ENCODE measurements around the gene GLG1.
"Not testable (repeated sequence)": the region's sequence is repeated elsewhere in the genome, so short reads cannot be mapped to it uniquely, and the experiment has no call there.

The GLG1 gene

DNA sequence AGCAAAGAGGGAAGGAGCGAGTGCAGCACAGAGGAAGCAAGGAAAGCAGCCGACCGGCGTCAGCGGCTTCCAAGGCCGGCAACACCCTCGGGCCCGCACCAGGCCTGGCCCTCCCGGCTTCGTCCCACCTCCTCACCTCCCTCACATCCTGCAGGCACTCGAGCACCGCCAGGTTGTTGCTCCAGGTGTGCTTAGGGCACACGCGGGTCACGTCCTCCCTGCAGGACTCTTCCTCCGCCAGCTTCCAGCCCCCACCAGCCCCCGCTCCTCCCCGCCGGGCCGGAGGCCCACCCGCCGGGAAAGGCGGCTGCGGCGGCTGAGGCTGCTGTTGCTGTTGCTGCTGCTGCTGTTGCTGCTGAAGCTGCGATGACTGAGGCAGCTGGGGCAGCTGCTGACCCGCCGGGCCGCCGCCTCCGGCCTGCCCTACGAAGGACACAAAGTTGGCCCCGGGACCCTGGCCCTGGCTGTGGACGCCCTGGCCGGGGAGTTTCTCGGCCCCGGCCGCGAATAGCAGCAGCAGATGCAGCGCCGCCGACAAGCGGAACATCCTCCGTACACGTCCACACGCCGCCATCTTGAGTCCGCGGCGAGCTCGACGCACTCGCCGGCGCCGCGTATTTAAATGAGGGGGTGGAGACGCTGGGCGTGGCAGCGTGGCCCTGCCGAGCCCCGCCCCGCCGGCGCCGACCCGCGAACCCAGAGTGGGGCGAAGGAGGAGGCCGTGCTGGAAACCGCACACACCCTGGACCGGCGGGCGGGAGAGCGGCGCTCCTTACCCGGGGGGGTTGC is at the start of gene GLG1:
GLG1 (minus strand) TSS at position 594 of the 789 bp plus-strand sequence; CDS start at position 574, 20 bp downstream.
- H3K27ac ChIP-seq (ENCODE audit: low read depth, low read length) = peak within 1 kb of the TSS; percentile 99
- H3K4me3 ChIP-seq (ENCODE audit: low read depth in 1 of 2, low read length in 2 of 2) = peak within 1 kb of the TSS; percentile 94 to 99
- no peaks in the 10 kb centered on the region for H3K36me3 ChIP-seq (ENCODE audit: insufficient read depth, low read length)
- H3K9me3 ChIP-seq (ENCODE audit: low read length) = no peaks in the 10 kb centered on the region
- H3K27me3 ChIP-seq (ENCODE audit: control insufficient read depth in 1 of 2, insufficient read depth in 2 of 2, low read length in 2 of 2) = no peaks in the 10 kb centered on the region
- H3K4me1 ChIP-seq (ENCODE audit: insufficient read depth, low read length) = peaks cover 28% of the 10 kb centered on the region
- peak within 1 kb of the TSS; percentile 89 for H3K9ac ChIP-seq (ENCODE audit: low read length)

DNA sequence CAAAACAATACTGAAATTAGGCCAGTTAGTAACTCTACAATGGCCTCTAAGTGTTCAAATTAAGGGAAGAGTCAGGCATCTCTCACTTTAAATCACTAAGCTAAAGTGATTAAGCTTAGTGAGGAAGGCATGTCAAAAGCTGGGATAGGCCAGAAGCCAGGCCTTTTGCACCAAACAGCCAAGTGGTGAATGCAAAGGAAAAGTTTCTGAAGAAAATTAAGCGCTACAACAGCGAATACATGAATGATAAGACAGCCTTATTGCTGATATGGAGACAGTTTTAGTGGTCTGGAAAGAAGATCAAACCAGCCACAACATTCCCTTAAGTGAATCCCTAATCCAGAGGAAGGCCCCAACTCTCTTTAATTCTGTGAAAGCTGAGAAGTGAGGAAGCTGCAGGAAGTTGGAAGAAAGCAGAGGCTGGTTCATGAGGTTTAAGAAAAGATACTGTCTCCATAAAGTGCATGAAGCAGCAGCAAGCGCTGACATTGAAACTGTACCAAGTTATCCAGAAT is 47.7 kb upstream of the GLG1 start:
- no peak overlapping the region for H3K4me3 ChIP-seq (ENCODE audit: low read depth in 1 of 2, low read length in 2 of 2)
- H3K9me3 ChIP-seq (ENCODE audit: low read length) = no peaks in the 10 kb centered on the region
- no peak overlapping the region for H3K27ac ChIP-seq (ENCODE audit: low read depth, low read length)
- H3K27me3 ChIP-seq (ENCODE audit: control insufficient read depth in 1 of 2, insufficient read depth in 2 of 2, low read length in 2 of 2) = no peaks in the 10 kb centered on the region
- no peak overlapping the region for H3K9ac ChIP-seq (ENCODE audit: low read length)
- no peaks in the 10 kb centered on the region for H3K4me1 ChIP-seq (ENCODE audit: insufficient read depth, low read length)
- H3K36me3 ChIP-seq (ENCODE audit: insufficient read depth, low read length) = peaks cover 23% of the 10 kb centered on the region

GRCh38 chr16:74652883-74653282 is 46.0 kb upstream of the GLG1 start:
- not testable (repeated sequence) for H3K27ac ChIP-seq (ENCODE audit: low read depth, low read length); H3K9ac ChIP-seq (ENCODE audit: low read length); H3K4me3 ChIP-seq (ENCODE audit: low read depth in 1 of 2, low read length in 2 of 2); H3K4me1 ChIP-seq (ENCODE audit: insufficient read depth, low read length); H3K27me3 ChIP-seq (ENCODE audit: control insufficient read depth in 1 of 2, insufficient read depth in 2 of 2, low read length in 2 of 2); H3K9me3 ChIP-seq (ENCODE audit: low read length)
- peaks cover 14% of the 10 kb centered on the region for H3K36me3 ChIP-seq (ENCODE audit: insufficient read depth, low read length)

DNA sequence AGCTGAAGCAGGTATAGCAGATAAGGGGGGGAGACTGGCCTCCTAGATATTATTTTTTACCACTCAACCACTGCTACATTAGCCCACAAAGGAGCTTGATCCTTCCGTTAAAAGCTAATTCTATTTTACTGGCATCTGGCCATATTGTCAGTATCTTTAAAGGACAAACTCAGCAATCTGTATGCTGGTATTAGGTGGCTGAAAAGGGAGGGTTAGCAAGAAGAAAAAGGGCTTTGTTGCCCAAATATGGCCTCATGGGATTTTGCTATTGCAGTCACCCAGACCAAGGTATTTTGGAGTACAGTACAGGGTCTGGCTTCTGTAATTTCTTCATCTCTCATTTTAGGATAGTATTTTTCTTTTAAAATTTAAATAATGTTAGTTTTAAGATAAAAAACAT is 45.3 kb upstream of the GLG1 start:
- no peaks in the 10 kb centered on the region for H3K4me1 ChIP-seq (ENCODE audit: insufficient read depth, low read length)
- no peaks in the 10 kb centered on the region for H3K9me3 ChIP-seq (ENCODE audit: low read length)
- H3K9ac ChIP-seq (ENCODE audit: low read length) = no peak overlapping the region
- H3K27me3 ChIP-seq (ENCODE audit: control insufficient read depth in 1 of 2, insufficient read depth in 2 of 2, low read length in 2 of 2) = no peaks in the 10 kb centered on the region
- peaks cover 14% of the 10 kb centered on the region for H3K36me3 ChIP-seq (ENCODE audit: insufficient read depth, low read length)
- no peak overlapping the region for H3K4me3 ChIP-seq (ENCODE audit: low read depth in 1 of 2, low read length in 2 of 2)
- H3K27ac ChIP-seq (ENCODE audit: low read depth, low read length) = no peak overlapping the region

DNA sequence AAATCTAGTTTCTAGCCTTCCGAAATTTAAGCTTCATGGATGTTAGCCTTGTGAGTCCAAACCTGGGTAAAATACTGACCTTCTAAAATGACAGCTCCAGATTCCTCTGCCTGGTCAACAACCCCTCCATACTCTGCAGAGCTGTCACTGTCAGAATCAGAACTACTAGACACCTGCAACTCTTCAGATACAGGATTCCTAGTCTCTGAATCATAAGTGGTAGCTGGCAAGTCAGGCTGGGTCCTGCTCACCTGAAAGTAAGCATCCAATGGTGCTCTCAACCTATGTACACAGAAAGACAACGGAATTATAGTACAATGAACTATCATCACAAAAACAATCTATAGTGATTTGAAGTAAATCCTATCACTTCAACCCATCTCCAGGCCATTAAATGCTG is 44.9 kb upstream of the GLG1 start:
- Histone ChIP-seq H3K4me3 (ENCODE audit: low read depth in 1 of 2, low read length in 2 of 2) (no peak overlapping the region), H3K27ac (ENCODE audit: low read depth, low read length) (no peak overlapping the region), H3K9ac (ENCODE audit: low read length) (no peak overlapping the region), H3K4me1 (ENCODE audit: insufficient read depth, low read length) (no peaks in the 10 kb centered on the region), H3K36me3 (ENCODE audit: insufficient read depth, low read length) (peaks cover 14% of the 10 kb centered on the region), H3K27me3 (ENCODE audit: control insufficient read depth in 1 of 2, insufficient read depth in 2 of 2, low read length in 2 of 2) (no peaks in the 10 kb centered on the region), H3K9me3 (ENCODE audit: low read length) (no peaks in the 10 kb centered on the region)

DNA sequence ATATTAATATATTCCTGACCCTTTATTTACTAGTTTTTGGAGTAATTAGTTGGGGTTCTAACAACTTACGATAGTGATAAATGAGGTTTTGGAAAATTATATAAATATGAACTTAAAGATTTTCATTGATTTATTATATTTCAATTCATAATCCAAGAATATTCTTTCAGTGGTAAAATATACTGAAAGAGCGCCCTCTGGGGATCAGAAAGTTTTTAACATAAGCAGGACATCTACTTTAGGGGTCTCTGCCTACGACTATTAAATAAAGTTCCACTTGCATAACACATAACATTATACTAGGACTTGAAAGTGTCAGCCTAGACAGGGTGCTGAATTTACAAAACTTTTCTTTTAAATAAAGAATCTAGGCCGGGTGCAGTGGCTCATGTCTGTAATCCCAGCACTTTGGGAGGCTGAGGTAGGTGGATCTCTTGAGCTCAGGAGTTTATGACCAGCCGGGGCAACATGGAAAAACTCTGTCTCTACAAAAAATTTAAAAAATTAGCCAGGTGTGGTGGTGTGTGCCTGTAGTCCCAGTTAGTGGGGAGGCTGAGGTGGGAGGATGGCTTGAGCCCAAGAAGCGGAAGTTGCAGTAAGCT is 44.2 kb upstream of the GLG1 start:
- Histone ChIP-seq H3K27ac (ENCODE audit: low read depth, low read length) (no peak overlapping the region), H3K9me3 (ENCODE audit: low read length) (no peaks in the 10 kb centered on the region), H3K27me3 (ENCODE audit: control insufficient read depth in 1 of 2, insufficient read depth in 2 of 2, low read length in 2 of 2) (no peaks in the 10 kb centered on the region), H3K36me3 (ENCODE audit: insufficient read depth, low read length) (peaks cover 14% of the 10 kb centered on the region), H3K4me1 (ENCODE audit: insufficient read depth, low read length) (no peaks in the 10 kb centered on the region), H3K4me3 (ENCODE audit: low read depth in 1 of 2, low read length in 2 of 2) (no peak overlapping the region), H3K9ac (ENCODE audit: low read length) (no peak overlapping the region)

- Histone ChIP-seq H3K4me3 (ENCODE audit: low read depth in 1 of 2, low read length in 2 of 2) (no peak overlapping the region), H3K27ac (ENCODE audit: low read depth, low read length) (no peak overlapping the region), H3K27me3 (ENCODE audit: control insufficient read depth in 1 of 2, insufficient read depth in 2 of 2, low read length in 2 of 2) (no peaks in the 10 kb centered on the region), H3K9me3 (ENCODE audit: low read length) (no peaks in the 10 kb centered on the region), H3K36me3 (ENCODE audit: insufficient read depth, low read length) (peaks cover 16% of the 10 kb centered on the region), H3K4me1 (ENCODE audit: insufficient read depth, low read length) (no peaks in the 10 kb centered on the region), H3K9ac (ENCODE audit: low read length) (no peak overlapping the region)
These were observed 43.1 kb upstream of the GLG1 start for GRCh38 chr16:74649839-74650504.

- Histone ChIP-seq H3K9ac (ENCODE audit: low read length) (no peak overlapping the region), H3K36me3 (ENCODE audit: insufficient read depth, low read length) (peaks cover 20% of the 10 kb centered on the region), H3K27ac (ENCODE audit: low read depth, low read length) (no peak overlapping the region), H3K27me3 (ENCODE audit: control insufficient read depth in 1 of 2, insufficient read depth in 2 of 2, low read length in 2 of 2) (no peaks in the 10 kb centered on the region), H3K4me3 (ENCODE audit: low read depth in 1 of 2, low read length in 2 of 2) (no peak overlapping the region), H3K4me1 (ENCODE audit: insufficient read depth, low read length) (no peaks in the 10 kb centered on the region), H3K9me3 (ENCODE audit: low read length) (no peaks in the 10 kb centered on the region)
These were observed 35.1 kb upstream of the GLG1 start for GRCh38 chr16:74641969-74642368.

- Histone ChIP-seq H3K36me3 (ENCODE audit: insufficient read depth, low read length) (peaks cover 4% of the 10 kb centered on the region), H3K4me3 (ENCODE audit: low read depth in 1 of 2, low read length in 2 of 2) (no peak overlapping the region), H3K27me3 (ENCODE audit: control insufficient read depth in 1 of 2, insufficient read depth in 2 of 2, low read length in 2 of 2) (no peaks in the 10 kb centered on the region), H3K27ac (ENCODE audit: low read depth, low read length) (no peak overlapping the region), H3K9ac (ENCODE audit: low read length) (no peak overlapping the region), H3K4me1 (ENCODE audit: insufficient read depth, low read length) (no peaks in the 10 kb centered on the region), H3K9me3 (ENCODE audit: low read length) (no peaks in the 10 kb centered on the region)
These were observed 31.0 kb upstream of the GLG1 start for GRCh38 chr16:74637742-74638453.

DNA sequence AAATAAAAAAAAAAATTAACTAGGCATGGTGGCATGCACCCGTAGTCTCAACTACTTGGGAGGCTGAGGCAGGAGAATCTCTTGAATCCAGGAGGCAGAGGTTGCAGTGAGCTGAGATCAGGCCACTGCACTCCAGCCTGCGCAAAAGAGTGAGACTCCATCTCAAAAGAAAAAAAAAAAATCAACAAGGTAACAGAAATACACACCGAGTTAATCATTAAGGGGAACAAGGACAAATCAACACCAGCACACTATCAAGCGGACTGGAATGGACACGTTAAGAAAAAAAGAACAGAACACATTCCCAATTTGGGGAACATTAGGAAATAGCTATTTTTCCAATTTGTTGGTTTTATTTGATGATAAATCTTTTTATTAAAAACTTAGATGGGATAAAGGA is 28.4 kb upstream of the GLG1 start:
- H3K27me3 ChIP-seq (ENCODE audit: control insufficient read depth in 1 of 2, insufficient read depth in 2 of 2, low read length in 2 of 2) = no peaks in the 10 kb centered on the region
- no peaks in the 10 kb centered on the region for H3K4me1 ChIP-seq (ENCODE audit: insufficient read depth, low read length)
- H3K9me3 ChIP-seq (ENCODE audit: low read length) = no peaks in the 10 kb centered on the region
- H3K27ac ChIP-seq (ENCODE audit: low read depth, low read length) = no peak overlapping the region
- peaks cover 21% of the 10 kb centered on the region for H3K36me3 ChIP-seq (ENCODE audit: insufficient read depth, low read length)
- no peak overlapping the region for H3K4me3 ChIP-seq (ENCODE audit: low read depth in 1 of 2, low read length in 2 of 2)
- H3K9ac ChIP-seq (ENCODE audit: low read length) = no peak overlapping the region

DNA sequence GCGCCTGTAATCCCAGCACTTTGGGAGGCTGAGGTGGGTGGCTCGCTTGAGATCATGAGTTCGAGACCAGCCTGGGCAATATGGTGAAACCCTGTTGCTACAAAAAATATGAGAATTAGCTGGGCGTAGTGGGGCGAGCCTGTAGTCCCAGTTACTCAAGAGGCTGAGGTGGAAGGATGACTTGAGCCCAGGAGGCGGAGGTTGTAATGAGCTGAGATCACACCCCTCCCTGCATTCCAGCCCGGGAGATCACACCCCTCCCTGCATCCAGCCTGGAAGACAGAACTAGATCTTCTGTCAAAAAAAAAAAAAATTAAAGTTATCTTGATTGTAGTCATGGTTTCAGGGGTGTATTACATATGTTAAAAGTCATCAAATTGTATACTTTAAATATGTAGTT is 26.8 kb upstream of the GLG1 start:
- Histone ChIP-seq H3K36me3 (ENCODE audit: insufficient read depth, low read length) (peaks cover 35% of the 10 kb centered on the region), H3K9me3 (ENCODE audit: low read length) (no peaks in the 10 kb centered on the region), H3K27me3 (ENCODE audit: control insufficient read depth in 1 of 2, insufficient read depth in 2 of 2, low read length in 2 of 2) (no peaks in the 10 kb centered on the region), H3K4me3 (ENCODE audit: low read depth in 1 of 2, low read length in 2 of 2) (no peak overlapping the region), H3K4me1 (ENCODE audit: insufficient read depth, low read length) (no peaks in the 10 kb centered on the region), H3K27ac (ENCODE audit: low read depth, low read length) (no peak overlapping the region), H3K9ac (ENCODE audit: low read length) (no peak overlapping the region)
